Astrocyte (in vitro differentiated cells and primary cell): ENCODE data around the gene THAP5. TPM values are rescaled to one million over a fixed set of nuclear protein-coding genes. Genes with fewer than 3 reads are reported as not detected.

Experiments used
- DNase-seq: peaks from one replicate; pipeline ENCODE4 v3.0.0-alpha.2; 2010; ENCODE audit warnings: low read depth
- FAIRE-seq: peaks from 2 replicates; lab custom pipeline; 2011; peaks lifted over from hg19 to GRCh38; lab: Jason Lieb, UNC
- H2AFZ ChIP-seq: 2 replicates; pipeline ENCODE4 v1.6.0; 2012; ENCODE audit warnings: low read depth, low read length, inconsistent platforms
- H3K27ac ChIP-seq: 2 replicates; pipeline ENCODE4 v1.5.1; 2011; ENCODE audit warnings: low read depth, low read length, inconsistent platforms
- H3K27me3 ChIP-seq: 2 replicates; pipeline ENCODE4 v1.6.0; 2011; ENCODE audit warnings: low read length, inconsistent platforms; ENCODE audit not compliant: insufficient read depth
- H3K36me3 ChIP-seq: 2 replicates; pipeline ENCODE4 v1.5.1; 2011; ENCODE audit warnings: low read length, inconsistent platforms; ENCODE audit not compliant: insufficient read depth
- H3K4me1 ChIP-seq: 2 replicates; pipeline ENCODE4 v1.5.1; 2011; ENCODE audit warnings: low read length, inconsistent platforms; ENCODE audit not compliant: insufficient read depth
- H3K4me2 ChIP-seq: 2 replicates; pipeline ENCODE4 v1.6.0; 2012; ENCODE audit warnings: low read length, inconsistent platforms
- H3K4me3 ChIP-seq: 2 replicates; pipeline ENCODE4 v1.5.1; 2011; ENCODE audit warnings: low read depth, mild to moderate bottlenecking, low read length, inconsistent platforms; ENCODE audit not compliant: insufficient read depth
- H3K79me2 ChIP-seq: 2 replicates; pipeline ENCODE4 v1.6.0; 2012; ENCODE audit warnings: mild to moderate bottlenecking, low read length, inconsistent platforms; ENCODE audit not compliant: insufficient read depth
- H3K9ac ChIP-seq: 2 replicates; pipeline ENCODE4 v1.6.0; 2012; ENCODE audit warnings: mild to moderate bottlenecking, low read length, inconsistent platforms
- H3K9me3 ChIP-seq: 2 replicates; pipeline ENCODE4 v1.5.1; 2012; ENCODE audit warnings: low read depth, mild to moderate bottlenecking, low read length, inconsistent platforms; ENCODE audit not compliant: insufficient read depth
- H4K20me1 ChIP-seq: 2 replicates; pipeline ENCODE4 v1.6.0; 2012; ENCODE audit warnings: low read length, inconsistent platforms; ENCODE audit not compliant: insufficient read depth
- H3K27ac Mint-ChIP-seq: one replicate; pipeline ENCODE4 v1.8.0; 2021; ENCODE audit warnings: mild to moderate bottlenecking, mixed read lengths; ENCODE audit not compliant: unreplicated experiment
- H3K27me3 Mint-ChIP-seq: one replicate; pipeline ENCODE4 v1.8.0; 2021; ENCODE audit warnings: low read depth, mixed read lengths; ENCODE audit not compliant: unreplicated experiment
- H3K36me3 Mint-ChIP-seq: one replicate; pipeline ENCODE4 v1.8.0; 2021; ENCODE audit warnings: low read depth, mixed read lengths; ENCODE audit not compliant: unreplicated experiment
- H3K4me1 Mint-ChIP-seq: one replicate; pipeline ENCODE4 v1.8.0; 2021; ENCODE audit warnings: low read depth, mixed read lengths; ENCODE audit not compliant: unreplicated experiment
- H3K4me3 Mint-ChIP-seq: one replicate; pipeline ENCODE4 v1.8.0; 2021; ENCODE audit warnings: mild to moderate bottlenecking, moderate library complexity, mixed read lengths; ENCODE audit not compliant: unreplicated experiment
- H3K9me3 Mint-ChIP-seq: one replicate; pipeline ENCODE4 v1.8.0; 2021; ENCODE audit warnings: mild to moderate bottlenecking, mixed read lengths; ENCODE audit not compliant: unreplicated experiment
- CTCF ChIP-seq: IDR thresholded peaks from 2 replicates; pipeline ENCODE4 v1.5.1; 2011; ENCODE audit warnings: low read depth, mild to moderate bottlenecking, inconsistent platforms, low read length, moderate library complexity; ENCODE audit not compliant: insufficient read depth
- EZH2 ChIP-seq: IDR thresholded peaks from 2 replicates; pipeline ENCODE4 v1.6.1; 2012; ENCODE audit warnings: mild to moderate bottlenecking, low read length, inconsistent platforms; ENCODE audit not compliant: insufficient read depth
- total RNA-seq: library from RNA; stranded (reverse); gene quantifications from 2 replicates; pipeline ENCODE4 v1.2.1, GENCODE V29; 2021

The THAP5 gene
- total RNA-seq, 1 donor from 2014 or later = 18.8 TPM

- H3K36me3 ChIP-seq = no peaks in the 10 kb centered on the region
- H4K20me1 ChIP-seq = no peaks in the 10 kb centered on the region
- H3K27ac ChIP-seq = no peak overlapping the region
- FAIRE-seq (no peak), DNase-seq (no peak)
- H3K9me3 ChIP-seq = no peaks in the 10 kb centered on the region
- TF ChIP-seq CTCF (no peak), EZH2 (no peak)
- no peaks in the 10 kb centered on the region for H3K4me1 ChIP-seq
- H3K4me3 Mint-ChIP-seq = no peak overlapping the region
- no peaks in the 10 kb centered on the region for H3K4me1 Mint-ChIP-seq
- no peak overlapping the region for H3K4me2 ChIP-seq
- H3K9ac ChIP-seq = no peak overlapping the region
- no peaks in the 10 kb centered on the region for H3K27me3 Mint-ChIP-seq
- H3K9me3 Mint-ChIP-seq = peaks cover 6% of the 10 kb centered on the region
- no peaks in the 10 kb centered on the region for H3K79me2 ChIP-seq
- H3K36me3 Mint-ChIP-seq = no peaks in the 10 kb centered on the region
- H3K27ac Mint-ChIP-seq = no peak overlapping the region
- H2AFZ ChIP-seq = no peak overlapping the region
- H3K4me3 ChIP-seq = no peak overlapping the region
- no peaks in the 10 kb centered on the region for H3K27me3 ChIP-seq
These were observed 33.8 kb downstream of the THAP5 start for GRCh38 chr7:108535744-108536143.

- H3K9me3 ChIP-seq = no peaks in the 10 kb centered on the region
- H4K20me1 ChIP-seq = no peaks in the 10 kb centered on the region
- H3K9me3 Mint-ChIP-seq = peaks cover 6% of the 10 kb centered on the region
- H3K9ac ChIP-seq = no peak overlapping the region
- no peak overlapping the region for H3K4me3 ChIP-seq
- H3K27ac Mint-ChIP-seq = no peak overlapping the region
- no peak overlapping the region for H3K27ac ChIP-seq
- H3K36me3 ChIP-seq = no peaks in the 10 kb centered on the region
- no peaks in the 10 kb centered on the region for H3K36me3 Mint-ChIP-seq
- no peak overlapping the region for H3K4me2 ChIP-seq
- H3K27me3 ChIP-seq = no peaks in the 10 kb centered on the region
- TF ChIP-seq CTCF (no peak), EZH2 (no peak)
- no peak overlapping the region for H3K4me3 Mint-ChIP-seq
- DNase-seq (no peak), FAIRE-seq (no peak)
- H3K4me1 ChIP-seq = no peaks in the 10 kb centered on the region
- H2AFZ ChIP-seq = no peak overlapping the region
- no peaks in the 10 kb centered on the region for H3K27me3 Mint-ChIP-seq
- H3K79me2 ChIP-seq = no peaks in the 10 kb centered on the region
- H3K4me1 Mint-ChIP-seq = no peaks in the 10 kb centered on the region
These were observed 34.2 kb downstream of the THAP5 start for GRCh38 chr7:108535257-108535656.

GRCh38 chr7:108533712-108534111 is 35.8 kb downstream of the THAP5 start:
- no peak overlapping the region for H3K9ac ChIP-seq
- no peaks in the 10 kb centered on the region for H3K9me3 Mint-ChIP-seq

More at GRCh38 chr7:108533712-108534111, 35.8 kb downstream of the THAP5 start:
- Histone ChIP-seq H3K27ac (no peak overlapping the region), H3K36me3 (no peaks in the 10 kb centered on the region), H3K4me3 (no peak overlapping the region), H2AFZ (no peak overlapping the region), H4K20me1 (no peaks in the 10 kb centered on the region), H3K27me3 (no peaks in the 10 kb centered on the region), H3K79me2 (no peaks in the 10 kb centered on the region), H3K4me2 (no peak overlapping the region), H3K9me3 (no peaks in the 10 kb centered on the region), H3K4me1 (no peaks in the 10 kb centered on the region)
- no peak overlapping the region for H3K4me3 Mint-ChIP-seq
- DNase-seq = no peak
- H3K27me3 Mint-ChIP-seq = no peaks in the 10 kb centered on the region
- FAIRE-seq = no peak
- H3K36me3 Mint-ChIP-seq = no peaks in the 10 kb centered on the region
- no peak for TF ChIP-seq EZH2
- no peak for TF ChIP-seq CTCF
- H3K27ac Mint-ChIP-seq = no peak overlapping the region
- peaks cover 3% of the 10 kb centered on the region for H3K4me1 Mint-ChIP-seq
